Astrocyte (in vitro differentiated cells and primary cell): ENCODE measurements around the gene TBC1D16.

ENCODE experiments used
- EZH2 ChIP-seq: IDR thresholded peaks from 2 replicates; pipeline ENCODE4 v1.6.1; 2012; ENCODE audit warnings: mild to moderate bottlenecking, low read length, inconsistent platforms; ENCODE audit not compliant: insufficient read depth
- TF ChIP-seq, protein P1 (sequence below): IDR thresholded peaks from 2 replicates; pipeline ENCODE4 v1.5.1; 2011; ENCODE audit warnings: low read depth, mild to moderate bottlenecking, inconsistent platforms, low read length, moderate library complexity; ENCODE audit not compliant: insufficient read depth

DNA sequence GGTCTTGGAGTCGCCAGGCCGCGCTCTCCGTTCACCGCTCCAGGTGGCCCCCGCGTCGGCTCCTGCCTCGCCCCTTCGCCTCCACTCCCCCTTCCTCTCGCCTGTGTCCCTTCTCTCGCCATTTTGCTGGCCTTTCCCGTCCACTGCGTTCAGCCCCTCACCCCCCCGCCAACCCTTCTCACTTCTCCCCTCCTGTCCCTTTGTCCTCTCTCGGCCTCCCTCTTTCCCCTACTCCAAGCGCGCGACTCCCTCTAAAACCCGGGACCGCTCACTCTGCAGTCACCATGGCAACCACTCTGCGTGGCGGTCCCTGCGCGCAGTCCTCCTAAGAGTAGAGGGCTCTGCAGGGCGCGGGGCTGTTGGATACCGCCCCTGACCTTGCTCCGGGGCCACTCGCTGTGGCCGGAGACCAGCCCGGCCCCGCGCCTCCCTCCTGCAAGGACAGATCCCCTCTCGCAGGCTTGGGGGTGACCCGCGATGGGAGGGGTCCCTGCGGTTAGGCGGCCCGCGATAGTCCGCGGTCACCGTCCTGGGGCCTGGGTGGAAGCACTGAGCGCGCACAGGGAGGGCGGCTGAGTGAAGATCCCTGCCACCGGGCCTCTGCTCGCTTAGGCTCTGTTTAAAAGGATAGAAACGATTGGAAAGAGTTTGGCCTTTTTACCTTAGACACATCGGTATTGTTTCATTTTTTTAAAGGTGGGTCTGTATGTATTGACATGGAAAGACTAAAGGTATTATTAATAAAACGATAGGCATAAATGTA lies 1.2 kb upstream of the TBC1D16 start:
- TF ChIP-seq, protein P1, sequence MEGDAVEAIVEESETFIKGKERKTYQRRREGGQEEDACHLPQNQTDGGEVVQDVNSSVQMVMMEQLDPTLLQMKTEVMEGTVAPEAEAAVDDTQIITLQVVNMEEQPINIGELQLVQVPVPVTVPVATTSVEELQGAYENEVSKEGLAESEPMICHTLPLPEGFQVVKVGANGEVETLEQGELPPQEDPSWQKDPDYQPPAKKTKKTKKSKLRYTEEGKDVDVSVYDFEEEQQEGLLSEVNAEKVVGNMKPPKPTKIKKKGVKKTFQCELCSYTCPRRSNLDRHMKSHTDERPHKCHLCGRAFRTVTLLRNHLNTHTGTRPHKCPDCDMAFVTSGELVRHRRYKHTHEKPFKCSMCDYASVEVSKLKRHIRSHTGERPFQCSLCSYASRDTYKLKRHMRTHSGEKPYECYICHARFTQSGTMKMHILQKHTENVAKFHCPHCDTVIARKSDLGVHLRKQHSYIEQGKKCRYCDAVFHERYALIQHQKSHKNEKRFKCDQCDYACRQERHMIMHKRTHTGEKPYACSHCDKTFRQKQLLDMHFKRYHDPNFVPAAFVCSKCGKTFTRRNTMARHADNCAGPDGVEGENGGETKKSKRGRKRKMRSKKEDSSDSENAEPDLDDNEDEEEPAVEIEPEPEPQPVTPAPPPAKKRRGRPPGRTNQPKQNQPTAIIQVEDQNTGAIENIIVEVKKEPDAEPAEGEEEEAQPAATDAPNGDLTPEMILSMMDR, result no peak
- no peak for TF ChIP-seq EZH2
